NCI-H2227 (cell line): ENCODE data around the gene CKAP4.

Experiments used
- DNase-seq: peaks from one replicate; lab custom pipeline; 2025; ENCODE audit not compliant: unreplicated experiment; lab: John Stamatoyannopoulos, UW

The CKAP4 gene

DNA sequence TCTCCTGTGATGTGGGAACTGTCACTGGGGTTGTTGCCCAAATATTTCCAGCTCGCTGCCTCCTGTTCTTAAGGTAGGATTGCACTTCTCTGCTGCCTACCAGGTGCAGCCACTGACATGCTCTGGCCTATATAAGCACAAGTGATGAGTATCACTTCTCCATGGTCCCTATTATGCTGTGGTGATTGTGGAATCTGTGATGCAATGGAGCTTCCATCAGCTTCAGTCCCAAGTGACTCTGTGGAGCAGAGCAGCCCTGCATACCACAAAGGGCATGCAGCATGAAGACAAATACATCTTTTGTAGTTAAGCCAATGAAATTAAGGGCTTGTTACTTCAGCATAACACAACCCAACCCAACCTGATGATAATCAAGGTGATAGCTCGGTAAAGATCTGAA lies 43.5 kb downstream of the CKAP4 start:
- DNase-seq, result no peak

DNA sequence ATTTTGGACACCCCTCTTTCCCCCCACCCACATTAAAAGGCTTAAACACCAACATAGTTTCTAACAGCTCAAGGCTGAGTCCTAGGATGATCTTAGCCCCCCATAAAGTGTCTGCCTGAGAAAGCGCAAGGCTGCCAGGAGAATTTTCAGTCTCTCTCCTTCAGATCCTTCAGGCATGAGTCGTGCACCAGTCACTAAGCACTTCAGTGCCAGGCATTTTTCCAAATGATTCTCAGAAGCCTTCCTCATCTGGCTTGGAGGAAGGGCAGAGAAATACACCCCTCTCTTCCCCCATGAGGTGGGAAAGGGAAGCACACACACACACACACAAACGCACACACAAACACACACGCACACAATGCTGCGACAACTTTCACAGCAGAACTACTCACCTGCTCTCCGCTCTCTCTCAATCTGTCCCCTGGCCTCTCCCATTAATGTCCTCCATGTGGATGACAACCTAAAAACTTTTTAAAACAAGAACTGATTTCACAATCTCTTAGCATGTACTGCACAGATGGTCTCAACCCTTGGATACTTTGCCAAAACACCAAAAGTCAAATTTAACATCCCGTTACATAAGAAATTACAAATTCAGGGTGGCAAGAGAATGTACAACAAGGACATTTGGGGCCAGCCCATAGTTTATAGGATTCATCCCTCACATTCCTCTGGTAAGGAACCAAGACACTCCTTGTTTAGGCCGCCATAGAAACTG lies 49.8 kb downstream of the CKAP4 start:
- no peak for DNase-seq

DNA sequence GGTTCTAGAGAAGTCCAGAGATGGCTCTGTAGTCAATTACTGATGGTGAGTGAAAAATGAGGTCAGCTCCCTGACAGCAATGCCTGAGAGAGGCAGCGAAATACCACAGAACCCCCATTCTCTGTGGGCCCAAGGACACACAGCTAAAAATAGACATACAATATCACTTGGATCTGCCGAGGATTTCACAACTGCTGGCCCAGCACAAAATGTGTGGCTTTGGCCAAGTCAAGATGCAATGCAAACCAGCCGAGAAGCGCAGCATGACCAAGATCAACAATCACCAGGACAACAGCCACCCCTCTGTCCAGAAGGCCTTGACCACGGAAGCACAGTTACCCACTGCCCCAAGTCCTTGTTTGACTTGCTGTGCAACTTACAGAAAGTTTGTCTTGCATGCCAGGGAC lies 52.2 kb downstream of the CKAP4 start:
- DNase-seq, result no peak

DNA sequence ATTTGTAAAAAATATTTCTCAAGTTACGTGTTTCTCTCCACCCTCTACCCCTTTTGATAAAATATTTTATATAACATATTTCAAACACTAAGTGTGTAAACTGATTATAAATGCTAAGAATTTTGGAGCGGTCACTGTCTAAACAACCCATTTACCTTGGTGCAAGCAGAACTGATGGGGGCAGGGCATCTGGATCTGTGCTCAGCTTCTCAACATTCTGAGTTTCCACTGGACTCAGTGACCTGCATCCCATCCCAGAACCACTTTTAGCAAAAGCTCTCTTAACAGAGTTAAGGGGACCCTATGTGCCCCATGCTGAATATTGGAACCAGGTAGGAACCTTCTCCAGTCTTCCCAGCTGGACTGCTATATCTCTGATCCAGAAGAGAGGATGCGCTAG lies 53.5 kb downstream of the CKAP4 start:
- DNase-seq, result no peak

DNA sequence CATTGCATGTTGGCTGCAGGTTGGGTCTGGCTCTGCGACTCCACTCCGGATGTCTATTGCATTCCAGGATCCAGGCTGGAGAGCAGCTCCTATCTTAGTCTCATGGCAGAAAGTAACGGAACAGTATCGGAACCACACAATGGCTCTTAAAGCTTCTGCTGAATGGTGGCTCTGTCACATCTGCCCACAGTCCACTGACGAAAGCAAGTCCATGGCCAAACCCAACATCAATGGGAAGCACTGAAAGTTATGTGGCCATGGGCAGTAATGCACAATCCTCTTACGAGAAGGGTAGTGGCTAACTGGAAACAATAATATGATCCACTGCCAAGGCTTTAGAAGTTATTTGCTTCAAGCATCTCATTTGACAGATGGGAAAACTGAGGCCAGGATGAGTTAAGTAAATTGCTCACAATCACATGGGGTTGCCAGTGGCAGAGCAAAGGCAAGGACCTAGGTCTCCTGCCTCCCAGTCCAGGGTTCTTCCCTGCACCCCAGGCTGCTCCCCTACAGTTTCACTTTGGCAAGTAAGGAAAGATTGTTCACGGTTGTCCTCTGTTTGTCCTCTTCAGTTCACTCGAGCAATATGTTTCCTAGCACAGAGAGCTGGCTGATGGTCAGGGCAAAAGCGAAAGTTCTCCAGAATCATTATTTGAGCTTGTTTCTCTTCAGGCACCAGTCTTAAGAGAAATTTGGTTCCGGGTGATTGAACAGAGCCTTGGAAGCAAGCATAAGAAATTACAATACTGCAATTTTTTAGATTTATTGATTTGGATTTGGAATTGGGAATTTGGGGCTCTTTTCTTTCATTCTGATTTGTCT lies 54.2 kb downstream of the CKAP4 start:
- DNase-seq, result no peak

DNA sequence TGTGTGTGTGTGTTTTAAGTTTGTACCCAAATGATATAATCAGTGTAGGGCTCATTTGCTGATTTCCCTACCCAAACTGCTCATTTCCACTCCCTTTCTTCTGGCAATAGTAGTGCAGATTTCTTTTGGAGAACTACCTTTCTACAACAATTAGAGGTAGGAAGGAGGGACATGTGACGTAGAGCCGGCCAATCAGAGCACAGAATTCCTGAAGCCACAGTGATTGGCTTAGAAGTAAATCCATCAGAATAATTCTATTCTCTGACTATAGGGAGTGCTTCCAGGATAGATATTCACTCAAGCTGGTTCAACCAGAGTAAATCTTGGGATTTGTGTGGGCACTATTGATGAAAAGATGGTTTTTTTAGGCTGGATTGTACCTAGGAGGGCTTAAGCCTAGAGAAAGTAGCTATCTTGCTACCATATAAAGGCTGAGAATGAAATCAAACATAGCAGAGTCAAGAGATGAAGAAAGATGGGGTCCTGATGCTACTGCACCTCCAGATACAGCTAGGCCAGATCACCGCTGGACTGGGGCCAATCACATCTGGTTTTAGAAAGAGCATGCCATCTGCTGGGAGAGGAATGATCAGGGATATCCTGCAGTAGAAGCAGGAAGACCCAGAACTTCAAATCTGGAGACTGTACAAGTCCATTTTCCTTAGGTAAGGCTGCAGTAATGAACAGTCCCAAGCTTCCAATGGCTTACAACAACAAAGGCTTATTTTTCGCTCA lies 55.0 kb downstream of the CKAP4 start:
- DNase-seq, result no peak

DNA sequence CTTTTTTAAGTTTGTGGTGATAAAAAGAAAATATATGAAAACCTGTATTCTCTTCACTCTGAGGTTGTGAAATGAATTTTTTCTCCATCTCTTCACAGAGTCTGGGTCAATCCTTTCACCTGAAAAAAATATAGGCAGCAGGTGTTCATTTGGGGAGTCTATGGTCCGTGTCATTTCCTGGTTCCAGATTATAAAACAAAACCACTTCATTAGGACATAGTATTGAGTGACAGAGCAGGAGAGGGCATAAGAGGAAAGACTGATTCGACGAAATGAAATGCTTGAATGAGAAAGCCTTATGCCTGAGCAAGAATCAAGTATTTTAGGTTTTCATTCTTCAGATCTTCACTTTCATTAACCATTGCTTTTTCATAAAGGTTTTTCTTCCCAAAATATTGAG lies 57.2 kb downstream of the CKAP4 start:
- no peak for DNase-seq

DNA sequence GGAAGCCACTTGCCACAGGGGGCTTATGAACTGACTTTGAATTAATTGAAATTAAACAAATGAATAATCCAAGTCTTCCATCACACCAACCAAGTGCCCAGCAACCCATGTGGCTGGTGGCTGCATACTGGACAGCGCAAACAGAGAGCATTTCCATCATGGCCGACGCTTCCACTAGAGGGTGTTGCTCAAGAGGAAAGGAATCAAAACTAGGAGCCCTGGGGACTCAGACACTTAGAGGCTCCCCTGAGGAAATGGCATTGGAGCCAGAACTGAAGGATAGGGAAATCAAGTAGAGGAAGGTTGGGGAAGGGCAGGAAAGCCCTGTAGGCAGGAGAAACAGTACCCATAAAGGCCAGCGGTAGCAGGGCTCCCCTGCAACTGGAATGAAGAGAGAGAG lies 58.5 kb downstream of the CKAP4 start:
- no peak for DNase-seq

DNA sequence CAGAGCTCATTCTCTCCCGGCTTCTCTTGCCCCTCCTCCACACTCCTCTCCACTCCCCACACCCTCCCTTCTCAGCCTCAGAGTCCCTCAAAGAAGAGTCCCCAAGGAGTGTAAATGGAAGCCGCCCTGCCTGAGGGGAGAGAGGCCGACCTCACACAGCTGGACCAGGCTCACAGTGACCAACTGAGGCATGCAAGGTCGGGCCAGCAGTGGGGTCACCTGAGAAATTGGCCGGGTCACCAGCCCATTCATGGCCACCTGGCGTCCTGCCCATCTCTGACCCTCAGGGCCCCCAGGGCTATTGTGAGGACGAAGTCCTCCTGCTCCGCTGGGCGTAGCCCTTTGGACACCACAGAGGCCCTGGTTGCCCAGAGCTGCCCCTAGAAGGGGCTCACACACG lies 59.6 kb downstream of the CKAP4 start:
- DNase-seq, result no peak
